Activated CD8-positive, alpha-beta memory T cell treated with anti-CD3 and anti-CD28 coated beads for 36 hours (primary cell): ENCODE results near the gene KIF21A. TPM values are rescaled to one million over a fixed set of nuclear protein-coding genes. Genes with fewer than 3 reads are reported as not detected.

ENCODE experiments used
- CTCF ChIA-PET: fragments of 350-600 bp; sonication (Branson Sonifier 250); formaldehyde crosslinking; loops from one replicate; lab custom pipeline; 2021; ENCODE audit warnings: antibody characterized with exemption; lab: Charles Lee
- POLR2A ChIA-PET: fragments of 350-600 bp; sonication (Branson Sonifier 250); formaldehyde crosslinking; loops from one replicate; lab custom pipeline; 2021; ENCODE audit warnings: antibody characterized with exemption; lab: Charles Lee
- total RNA-seq, 2 experiments: library from RNA; stranded (reverse); gene quantifications; one replicate each; pipeline ENCODE4 v1.2.3, GENCODE V29; 2021

Gene KIF21A
- total RNA-seq, 2 experiments from 2014 or later = 43.2 to 48.9 TPM

GRCh38 chr12:39364196-39364595 is 78.7 kb downstream of the KIF21A start:
- POLR2A ChIA-PET = no interaction called here
- CTCF ChIA-PET = interaction anchor here (1.4 kb wide), 1 partner anchor 79 kb away, joined by 3 read pairs; no protein-coding TSS in a partner anchor

- ChIA-PET CTCF (no interaction called here), POLR2A (no interaction called here)
These were observed 83.3 kb downstream of the KIF21A start for GRCh38 chr12:39359645-39360044.

GRCh38 chr12:39357041-39357440 is 85.9 kb downstream of the KIF21A start:
- CTCF ChIA-PET = no interaction called here
- POLR2A ChIA-PET = no interaction called here

GRCh38 chr12:39355841-39356240 is 87.1 kb downstream of the KIF21A start:
- ChIA-PET CTCF (no interaction called here), POLR2A (no interaction called here)

- ChIA-PET POLR2A (no interaction called here), CTCF (no interaction called here)
These were observed 88.0 kb downstream of the KIF21A start for GRCh38 chr12:39354955-39355354.

- CTCF ChIA-PET = no interaction called here
These were observed 90.4 kb downstream of the KIF21A start for GRCh38 chr12:39352471-39353017.

GRCh38 chr12:39351153-39351552 is 91.8 kb downstream of the KIF21A start:
- CTCF ChIA-PET = no interaction called here

More at GRCh38 chr12:39352471-39353017, 90.4 kb downstream of the KIF21A start:
- POLR2A ChIA-PET = no interaction called here

GRCh38 chr12:39348941-39349626 is 93.8 kb downstream of the KIF21A start:
- ChIA-PET CTCF (no interaction called here), POLR2A (no interaction called here)

More at GRCh38 chr12:39351153-39351552, 91.8 kb downstream of the KIF21A start:
- POLR2A ChIA-PET = no interaction called here

GRCh38 chr12:39348523-39348922 is 94.4 kb downstream of the KIF21A start:
- ChIA-PET POLR2A (interaction anchor here (0.7 kb wide), 1 partner anchor 481 kb away, joined by 7 read pairs; no protein-coding TSS in a partner anchor), CTCF (no interaction called here)

GRCh38 chr12:39344926-39345325 is 98.0 kb downstream of the KIF21A start:
- CTCF ChIA-PET = no interaction called here
- POLR2A ChIA-PET = no interaction called here

GRCh38 chr12:39343665-39344064 is 99.3 kb downstream of the KIF21A start:
- POLR2A ChIA-PET = no interaction called here
- CTCF ChIA-PET = no interaction called here

- CTCF ChIA-PET = no interaction called here
- POLR2A ChIA-PET = no interaction called here
These were observed 101.2 kb downstream of the KIF21A start for GRCh38 chr12:39341761-39342160.

- ChIA-PET POLR2A (no interaction called here), CTCF (no interaction called here)
These were observed 101.7 kb downstream of the KIF21A start for GRCh38 chr12:39341179-39341578.

GRCh38 chr12:39332661-39333175 is 110.2 kb downstream of the KIF21A start:
- ChIA-PET POLR2A (no interaction called here), CTCF (no interaction called here)

GRCh38 chr12:39331539-39332261 is 111.2 kb downstream of the KIF21A start:
- ChIA-PET CTCF (interaction anchor here (1.1 kb wide), 1 partner anchor 101 kb away, joined by 3 read pairs; no protein-coding TSS in a partner anchor), POLR2A (no interaction called here)

GRCh38 chr12:39329876-39330275 is 113.0 kb downstream of the KIF21A start:
- POLR2A ChIA-PET = no interaction called here
- CTCF ChIA-PET = no interaction called here

GRCh38 chr12:39329018-39329417 is 113.9 kb downstream of the KIF21A start:
- POLR2A ChIA-PET = interaction anchor here (0.7 kb wide), 1 partner anchor 1012 kb away, joined by 3 read pairs; no protein-coding TSS in a partner anchor

GRCh38 chr12:39327965-39328364 is 115.0 kb downstream of the KIF21A start:
- ChIA-PET POLR2A (no interaction called here), CTCF (no interaction called here)

More at GRCh38 chr12:39329018-39329417, 113.9 kb downstream of the KIF21A start:
- CTCF ChIA-PET = no interaction called here

- ChIA-PET POLR2A (no interaction called here), CTCF (no interaction called here)
These were observed 115.4 kb downstream of the KIF21A start for GRCh38 chr12:39327510-39327909.

GRCh38 chr12:39319180-39319579 is 123.7 kb downstream of the KIF21A start:
- ChIA-PET CTCF (interaction anchor here (1.5 kb wide), 1 partner anchor 309 kb away, joined by 4 read pairs; no protein-coding TSS in a partner anchor), POLR2A (no interaction called here)
